Fibroblast of skin of abdomen (primary cell): Measurements from ENCODE around the gene TMCC2.

ENCODE experiments used
- DNase-seq: peaks from one replicate; pipeline ENCODE4 v3.0.0-alpha.2; 2013

The TMCC2 gene

DNA sequence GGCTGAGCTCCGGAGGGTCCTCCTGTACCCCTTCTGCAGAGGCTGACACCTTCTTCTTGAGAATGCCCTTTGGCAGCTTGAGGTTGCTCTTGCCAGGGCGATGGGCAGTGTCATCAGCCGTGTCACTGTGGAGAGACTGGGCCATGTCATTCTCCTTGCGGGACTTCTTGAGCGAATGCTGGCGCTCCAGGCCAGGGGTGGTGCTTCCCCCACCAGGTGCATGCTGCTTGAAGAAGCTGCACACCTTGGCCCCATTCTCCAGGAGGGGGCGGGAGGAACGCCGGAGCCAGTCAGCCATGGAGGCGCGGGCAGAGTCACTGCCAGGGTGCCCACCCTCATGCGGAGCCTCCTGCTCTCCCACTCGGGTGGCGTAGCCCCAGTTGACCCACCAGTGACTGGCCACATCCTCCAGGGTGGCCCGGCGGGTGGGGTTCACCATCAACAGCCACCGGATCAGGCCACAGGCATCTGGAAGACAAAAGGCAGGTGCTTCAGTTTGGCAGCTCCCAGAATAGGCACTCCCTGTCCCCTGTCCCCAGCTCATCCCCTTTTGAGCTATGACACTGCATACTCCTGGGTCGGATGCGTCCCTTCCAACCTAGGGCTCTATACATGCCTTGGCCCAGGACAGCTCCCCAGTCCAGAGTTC lies 76.4 kb downstream of the TMCC2 start:
- DNase-seq: no peak

DNA sequence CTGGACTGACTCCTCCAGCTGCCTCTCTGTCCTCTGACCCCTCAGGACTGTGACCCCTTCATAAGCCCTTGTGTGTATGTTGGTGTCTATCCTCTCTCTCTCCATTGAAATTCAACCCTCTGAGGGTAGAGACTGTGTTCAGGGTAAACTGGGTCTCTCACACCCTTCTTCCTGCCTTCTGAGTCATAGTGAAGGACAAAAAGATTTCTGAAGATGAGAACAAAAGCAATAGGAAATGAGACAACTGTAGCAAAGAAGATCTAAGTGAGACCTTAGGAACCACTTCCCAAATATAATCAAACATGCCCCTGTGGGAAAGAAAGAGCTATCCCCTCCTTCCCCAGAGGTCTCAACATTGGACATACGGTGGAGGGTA lies 76.9 kb downstream of the TMCC2 start:
- DNase-seq: no peak

DNA sequence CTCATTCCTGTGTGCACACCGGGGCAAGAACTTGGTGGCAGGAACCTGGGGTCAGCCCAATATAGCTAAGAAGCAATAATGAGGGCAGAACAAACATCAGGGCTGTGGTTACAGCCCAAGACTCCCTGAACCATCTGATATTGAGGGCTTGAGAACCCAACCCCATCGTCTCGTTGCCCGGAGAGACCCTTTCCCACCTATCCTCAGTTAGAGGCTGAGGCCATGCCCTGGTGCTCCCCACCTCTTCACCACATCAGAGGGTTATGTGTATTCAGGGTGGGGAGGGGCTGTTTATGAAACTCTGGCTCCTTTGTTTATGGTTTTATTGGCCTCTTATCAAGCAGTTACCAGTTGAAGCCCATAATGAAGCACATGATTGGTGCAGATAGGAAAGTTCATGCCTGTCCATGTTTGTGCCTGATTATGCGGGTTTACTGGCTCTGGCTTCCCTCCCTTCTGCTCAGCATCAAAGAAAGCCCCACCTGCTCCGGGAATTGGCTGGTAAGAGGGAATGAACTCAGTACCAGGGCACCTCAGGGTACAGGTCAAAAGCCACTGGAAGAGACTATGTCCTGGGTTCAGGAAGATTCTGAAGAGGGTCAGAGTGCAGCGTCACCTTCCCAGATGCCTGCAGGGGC lies 79.3 kb downstream of the TMCC2 start:
- no peak for DNase-seq

DNA sequence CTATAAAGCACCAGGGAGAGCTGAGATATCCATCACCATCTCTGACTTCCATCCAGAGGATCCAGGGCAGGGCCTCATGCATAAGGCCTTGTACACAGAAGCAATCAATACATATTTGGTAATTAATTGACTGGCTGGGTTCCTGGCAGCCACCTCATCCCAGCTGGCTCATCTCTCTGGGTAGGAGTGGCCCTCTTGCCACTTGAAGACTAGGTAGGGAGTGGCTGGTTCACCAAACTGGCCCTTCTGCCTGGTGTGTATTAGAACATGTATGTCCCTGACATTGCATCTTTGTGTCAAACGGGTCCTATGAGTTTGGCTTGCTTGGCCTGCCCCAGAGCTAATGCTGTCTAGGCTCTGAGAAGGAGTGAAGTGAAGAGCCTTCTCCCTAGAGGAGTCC lies 82.0 kb downstream of the TMCC2 start:
- no peak for DNase-seq

GRCh38 chr1:205310976-205311704 lies 83.4 kb downstream of the TMCC2 start:
- DNase-seq: no peak

GRCh38 chr1:205312866-205313562 lies 85.3 kb downstream of the TMCC2 start:
- no peak for DNase-seq

DNA sequence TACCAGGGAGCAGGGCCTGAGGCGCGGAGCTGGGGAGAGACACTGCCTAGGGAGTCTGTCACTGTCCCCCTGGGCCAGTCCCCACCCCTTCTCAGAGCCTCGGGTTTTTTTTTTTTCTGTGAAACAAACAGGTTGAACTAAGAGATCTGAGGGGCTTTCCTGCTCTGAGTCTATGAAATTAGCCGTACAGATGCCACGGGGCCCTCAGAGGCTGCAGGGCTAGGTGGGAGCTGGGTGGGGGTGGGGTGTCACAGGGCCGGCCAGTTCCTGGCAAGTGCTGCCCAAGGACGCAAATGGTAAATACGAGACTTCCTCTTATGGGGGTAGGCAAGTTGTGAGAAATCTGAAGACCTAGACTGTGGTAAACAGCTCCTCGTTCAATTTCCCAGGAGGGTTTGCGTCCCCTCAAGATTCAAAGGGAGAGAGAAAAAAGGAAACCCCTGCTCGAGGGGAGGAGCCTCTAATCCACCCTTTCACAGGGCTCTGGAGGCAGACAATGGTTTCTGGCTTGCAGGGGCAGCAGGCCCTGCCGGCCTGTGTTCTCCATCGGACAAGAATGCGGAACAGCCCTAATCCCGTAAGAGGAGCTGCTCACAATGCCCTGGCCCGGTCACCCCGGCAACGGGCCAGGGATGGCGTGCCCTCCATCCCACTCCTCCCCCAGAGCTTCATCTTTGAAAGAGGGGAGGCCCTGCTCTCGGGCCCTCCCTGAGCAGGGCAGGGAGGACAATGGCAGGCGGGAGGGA lies 86.0 kb downstream of the TMCC2 start:
- peak; percentile 82 for DNase-seq

DNA sequence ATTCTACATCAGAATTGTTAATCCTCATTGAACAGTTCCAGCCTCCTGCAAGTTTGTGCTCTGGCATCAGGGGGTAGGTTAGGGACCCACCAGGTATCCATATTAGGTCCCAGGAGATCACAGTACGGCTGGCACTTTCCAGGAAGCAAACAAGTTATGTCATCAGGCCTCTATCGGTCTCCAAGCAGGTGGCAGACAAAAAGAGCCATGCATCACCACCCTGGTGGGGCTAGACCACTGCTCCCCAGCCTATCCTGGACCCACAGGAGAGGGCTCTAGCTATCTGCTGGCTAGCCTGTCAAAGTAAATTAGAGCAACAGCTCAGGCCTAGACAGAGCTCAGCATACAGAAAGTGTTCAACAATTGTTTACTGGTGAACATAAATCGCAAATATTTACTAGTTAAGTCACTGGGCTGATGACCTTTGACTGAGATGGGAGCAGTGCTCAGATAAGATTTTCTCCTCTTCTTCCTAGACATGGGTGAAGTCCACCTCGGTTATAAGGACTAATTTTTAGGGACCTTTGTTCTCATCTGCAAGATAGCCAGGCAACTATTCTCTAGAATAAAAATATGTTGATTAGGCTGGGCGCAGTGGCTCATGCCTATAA lies 87.4 kb downstream of the TMCC2 start:
- no peak for DNase-seq

GRCh38 chr1:205316161-205316566 lies 88.4 kb downstream of the TMCC2 start:
- DNase-seq: no peak

DNA sequence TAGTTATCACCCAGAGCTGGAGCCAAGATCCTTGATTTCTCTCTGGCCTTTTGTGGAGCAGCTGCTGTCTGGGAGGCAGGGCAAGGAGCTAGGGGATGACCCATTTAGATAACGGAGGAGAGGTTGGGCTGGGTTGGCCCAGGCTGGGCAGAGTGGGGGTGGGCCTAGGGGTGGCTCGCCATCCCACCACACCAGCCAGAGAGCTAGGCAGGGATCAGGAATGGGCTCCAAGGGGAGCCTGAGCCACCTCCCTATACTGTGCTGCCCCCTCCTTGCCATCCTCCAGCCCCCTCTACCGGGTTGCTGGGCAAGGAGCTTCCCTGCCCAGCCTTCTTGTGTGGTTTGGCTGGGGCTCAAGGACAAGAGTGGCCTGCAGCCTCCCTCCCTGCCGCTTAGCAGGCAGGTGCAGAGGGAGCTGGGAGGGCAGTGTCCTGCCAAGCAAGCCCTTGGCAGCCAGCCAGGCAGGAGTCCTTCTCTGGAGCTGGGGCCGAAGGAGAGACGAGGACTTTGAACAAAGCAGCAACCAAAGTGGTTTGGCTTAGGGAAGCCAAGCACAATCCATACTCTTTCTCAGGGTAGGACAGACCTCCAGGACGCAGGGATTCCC lies 89.7 kb downstream of the TMCC2 start:
- DNase-seq: no peak

DNA sequence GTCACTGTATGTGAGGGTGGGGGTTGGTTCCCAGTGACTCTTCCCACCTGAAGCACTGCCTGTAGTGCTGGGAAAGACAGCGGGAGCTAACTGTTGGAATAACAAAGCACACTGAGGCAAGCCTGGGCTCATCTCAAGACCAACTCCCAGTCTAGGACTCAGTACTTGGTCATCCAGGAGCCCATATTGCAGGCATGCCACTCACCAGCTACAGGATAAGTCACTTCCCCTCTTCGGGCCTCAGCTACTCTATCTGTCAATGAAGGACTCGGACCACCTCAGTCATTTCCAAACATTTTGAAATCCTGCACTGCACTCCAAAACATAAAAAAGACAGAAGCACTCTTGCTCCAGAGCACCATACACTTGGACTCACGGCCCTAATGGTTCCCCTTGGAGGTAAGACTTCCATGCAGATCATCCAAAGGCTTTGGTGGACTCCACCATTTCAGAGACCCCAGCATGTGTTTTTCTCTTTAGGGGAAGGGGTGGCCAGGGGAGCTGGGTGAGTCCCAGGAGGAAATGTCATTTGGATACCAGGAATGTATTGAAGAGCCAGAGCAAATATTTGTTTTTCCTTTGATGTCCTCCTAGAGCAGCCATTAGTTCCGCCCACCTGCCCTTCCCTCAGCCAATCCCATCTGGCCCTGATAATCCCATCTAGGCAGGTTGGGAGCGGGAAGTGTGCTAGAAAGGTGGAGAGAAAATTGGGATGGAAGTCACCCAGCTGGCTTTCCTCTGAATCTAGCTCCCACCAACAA lies 90.7 kb downstream of the TMCC2 start:
- no peak for DNase-seq

DNA sequence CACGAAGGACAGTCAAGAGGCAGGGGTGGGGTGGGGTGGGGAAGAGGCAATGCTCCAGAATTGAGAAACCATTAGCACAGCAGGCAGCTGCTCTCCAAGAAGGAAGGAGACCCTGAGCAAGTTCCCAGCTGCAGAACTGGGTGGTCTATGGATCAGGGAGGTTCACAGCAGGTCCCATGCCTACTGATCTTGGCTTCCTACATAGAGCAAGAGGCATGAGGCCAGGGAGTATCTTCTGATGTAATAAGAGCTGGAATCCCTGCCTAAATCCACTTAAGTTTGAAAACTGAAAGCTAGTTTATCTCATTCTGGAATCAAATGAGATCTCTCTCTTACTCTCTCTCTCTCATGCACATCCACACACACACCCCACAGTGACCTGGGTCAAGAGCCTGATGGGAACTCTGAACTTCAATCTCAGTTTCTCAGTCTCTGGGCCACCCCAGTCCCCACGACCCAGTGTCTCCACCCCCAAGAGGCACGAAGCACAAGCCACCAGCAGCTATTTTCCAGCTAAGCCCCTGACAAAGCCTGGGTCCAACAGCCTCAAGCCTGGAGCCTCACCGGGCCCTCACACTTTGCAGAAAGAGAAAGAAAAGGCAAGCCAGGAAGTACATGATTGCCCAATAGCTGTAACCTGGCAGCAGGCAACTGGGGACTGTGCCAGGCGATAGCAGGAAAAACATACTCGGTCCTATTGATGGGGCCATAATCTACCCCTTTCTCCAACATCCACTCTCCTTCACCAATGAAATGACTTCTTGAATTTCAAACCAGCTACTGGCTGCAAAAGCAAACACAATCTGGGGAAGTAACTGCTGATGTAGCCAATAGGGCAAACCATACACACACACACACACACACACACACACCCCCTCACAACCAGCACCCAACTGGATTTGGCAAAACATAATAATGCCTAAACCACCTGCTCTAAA lies 91.6 kb downstream of the TMCC2 start:
- peak; percentile 61 for DNase-seq

DNA sequence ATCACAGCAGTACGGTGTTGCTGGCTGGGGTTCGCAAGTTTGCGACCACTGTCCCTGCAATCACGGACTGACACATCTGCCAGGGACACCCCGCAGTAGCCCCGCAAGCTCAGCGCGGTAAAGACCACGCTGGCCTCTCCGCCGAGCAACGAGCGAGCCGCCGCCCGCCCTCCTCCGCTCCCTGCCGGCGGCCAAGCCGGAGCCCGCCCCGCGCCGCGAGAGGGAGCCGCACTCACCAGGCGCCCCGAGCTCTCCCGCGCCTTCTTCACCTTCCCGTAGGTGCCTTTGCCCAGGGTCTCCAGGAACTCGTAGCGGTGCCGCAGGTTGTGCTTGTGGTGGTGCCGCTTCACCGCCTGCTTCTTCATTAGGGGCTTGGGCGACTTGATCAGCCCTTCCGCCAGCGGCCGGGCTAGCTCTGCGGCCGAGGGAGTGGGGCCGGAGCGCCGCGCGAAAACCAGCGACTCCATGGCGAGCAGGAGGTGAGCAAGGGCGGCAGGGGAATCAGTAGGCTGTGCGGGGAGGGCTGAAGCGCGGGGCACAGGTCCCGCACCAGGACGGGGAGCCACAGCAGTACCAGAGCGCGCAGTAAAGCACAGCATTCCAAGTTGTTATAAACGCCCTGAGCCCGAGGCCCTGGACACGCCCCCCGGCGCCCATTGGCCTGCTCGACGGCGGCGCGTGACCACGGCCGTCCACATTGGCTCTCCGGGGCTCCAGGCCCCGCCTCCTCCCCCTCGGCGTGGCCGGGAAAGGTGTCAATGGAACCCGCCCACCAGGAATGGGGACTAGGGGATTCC lies 93.6 kb downstream of the TMCC2 start, which contains the start of gene NUAK2:
Gene NUAK2 (minus strand): TSS at position 584 of the 797 bp plus-strand sequence. CDS start 117 bp downstream, at position 467.
- peak; percentile 91 for DNase-seq

- no peak for DNase-seq
Measured at GRCh38 chr1:205321959-205322283, 94.2 kb downstream of the TMCC2 start.
